Prostate gland (tissue), 2 donors: ENCODE measurements around the gene FAHD2A.

Experiments
- CTCF ChIP-seq, 4 experiments: fragments of 200-600 bp in 2 of 4; fragments of 450-650 bp in 2 of 4; sonication (generic) in 2 of 4; IDR thresholded peaks; 1 replicate in 3 of 4; 2 replicates in 1 of 4; pipeline ENCODE4 v1.5.1; 2016 to 2019; ENCODE audit warnings: antibody characterized with exemption in 4 of 4, mild to moderate bottlenecking in 2 of 4, moderate library complexity in 2 of 4
- POLR2A ChIP-seq: fragments of 450-650 bp; IDR thresholded peaks from one replicate; pipeline ENCODE4 v1.6.1; 2016; ENCODE audit warnings: antibody characterized with exemption, mild to moderate bottlenecking

GRCh38 chr2:95376311-95377215 is 25.9 kb upstream of the FAHD2A start:
- no peak for TF ChIP-seq CTCF (IDR thresholded peaks at IDR 0.05)
- TF ChIP-seq POLR2A, result no peak
